Esophagus squamous epithelium (tissue), 4 donors: Measurements from ENCODE around the gene C16orf78.

Source experiments
- CTCF ChIP-seq, 6 experiments: fragments of 450-650 bp in 4 of 6; fragments of 200-600 bp in 2 of 6; sonication (generic) in 2 of 6; IDR thresholded peaks; one replicate each; pipeline ENCODE4 v1.5.1; 2016 to 2019; ENCODE audit warnings: antibody characterized with exemption in 6 of 6, mild to moderate bottlenecking in 4 of 6, moderate library complexity in 4 of 6
- POLR2A ChIP-seq, 4 donors: fragments of 450-650 bp; IDR thresholded peaks; one replicate each; pipeline ENCODE4 v1.6.1; 2017; ENCODE audit warnings: antibody characterized with exemption in 4 of 4, mild to moderate bottlenecking in 4 of 4, moderate library complexity in 3 of 4

GRCh38 chr16:49416001-49416675, 42.5 kb downstream of the C16orf78 start:
- no peak for TF ChIP-seq CTCF (IDR thresholded peaks at IDR 0.05)
- TF ChIP-seq POLR2A (IDR thresholded peaks at IDR 0.05), result no peak
